UCSD-AML1 (cell line): Measurements from ENCODE around the gene TOLLIP.

Source experiments
- DNase-seq: peaks from one replicate; lab custom pipeline; 2025; ENCODE audit not compliant: unreplicated experiment; lab: John Stamatoyannopoulos, UW

Gene TOLLIP

GRCh38 chr11:1283906-1284305 lies 25.5 kb downstream of the TOLLIP start:
- no peak for DNase-seq

GRCh38 chr11:1283091-1283511 lies 26.3 kb downstream of the TOLLIP start:
- no peak for DNase-seq

- no peak for DNase-seq
Measured at GRCh38 chr11:1281974-1282365, 27.5 kb downstream of the TOLLIP start.

- DNase-seq, result no peak
Measured at GRCh38 chr11:1281326-1281973, 28.0 kb downstream of the TOLLIP start.

GRCh38 chr11:1280116-1281035 lies 29.1 kb downstream of the TOLLIP start:
- DNase-seq, result no peak

GRCh38 chr11:1279674-1280055 lies 29.8 kb downstream of the TOLLIP start:
- no peak for DNase-seq

GRCh38 chr11:1278766-1279673 lies 30.4 kb downstream of the TOLLIP start:
- DNase-seq, result no peak

GRCh38 chr11:1277936-1278512 lies 31.4 kb downstream of the TOLLIP start:
- DNase-seq, result no peak

GRCh38 chr11:1276866-1277615 lies 32.4 kb downstream of the TOLLIP start:
- no peak for DNase-seq

GRCh38 chr11:1276041-1276790 lies 33.2 kb downstream of the TOLLIP start:
- DNase-seq, result no peak

GRCh38 chr11:1275021-1275420 lies 34.4 kb downstream of the TOLLIP start:
- no peak for DNase-seq

- DNase-seq, result no peak
Measured at GRCh38 chr11:1274501-1274900, 34.9 kb downstream of the TOLLIP start.

- DNase-seq, result no peak
Measured at GRCh38 chr11:1272531-1272930, 36.9 kb downstream of the TOLLIP start.

- no peak for DNase-seq
Measured at GRCh38 chr11:1271927-1272326, 37.5 kb downstream of the TOLLIP start.

GRCh38 chr11:1271406-1271805 lies 38.0 kb downstream of the TOLLIP start:
- no peak for DNase-seq

- DNase-seq, result no peak
Measured at GRCh38 chr11:1271002-1271401, 38.4 kb downstream of the TOLLIP start.

- DNase-seq, result no peak
Measured at GRCh38 chr11:1270476-1270875, 39.0 kb downstream of the TOLLIP start.

GRCh38 chr11:1269957-1270356 lies 39.5 kb downstream of the TOLLIP start:
- no peak for DNase-seq

- DNase-seq, result no peak
Measured at GRCh38 chr11:1267441-1268100, 41.9 kb downstream of the TOLLIP start.
